Measurements from ENCODE around the gene LAYN. TPM values are rescaled to one million over a fixed set of nuclear protein-coding genes. Genes with fewer than 3 reads are reported as not detected.

The LAYN gene
- polyA plus RNA-seq, 3 donors from 2014 or later: 1.6 TPM; not detected in 2

- Mint-ChIP-seq H3K4me3 (no peak overlapping the region), H3K9me3 (no peaks in the 10 kb centered on the region), H3K36me3 (no peaks in the 10 kb centered on the region), H3K27me3 (ENCODE audit: low read depth in 3 of 3) (peaks cover 0 to 2% (median 1%) of the 10 kb centered on the region in 3 donors), H3K4me1 (no peaks in the 10 kb centered on the region), H3K27ac (no peak overlapping the region)
- DNase-seq: no peak
These were observed 19.4 kb upstream of the LAYN start for GRCh38 chr11:111521135-111521534.

GRCh38 chr11:111522426-111522825 is 18.1 kb upstream of the LAYN start:
- DNase-seq: no peak
- no peak overlapping the region for H3K27ac Mint-ChIP-seq
- peaks cover 0 to 2% (median 1%) of the 10 kb centered on the region in 3 donors for H3K27me3 Mint-ChIP-seq (ENCODE audit: low read depth in 3 of 3)
- no peak overlapping the region for H3K4me3 Mint-ChIP-seq
- H3K36me3 Mint-ChIP-seq: no peaks in the 10 kb centered on the region
- H3K4me1 Mint-ChIP-seq: no peaks in the 10 kb centered on the region
- no peaks in the 10 kb centered on the region for H3K9me3 Mint-ChIP-seq

GRCh38 chr11:111523343-111523742 is 17.2 kb upstream of the LAYN start:
- DNase-seq: no peak
- Mint-ChIP-seq H3K27ac (no peak overlapping the region), H3K27me3 (ENCODE audit: low read depth in 3 of 3) (peaks cover 0 to 2% (median 1%) of the 10 kb centered on the region in 3 donors), H3K4me1 (no peaks in the 10 kb centered on the region), H3K4me3 (no peak overlapping the region), H3K9me3 (no peaks in the 10 kb centered on the region), H3K36me3 (no peaks in the 10 kb centered on the region)

- Mint-ChIP-seq H3K4me3 (no peak overlapping the region), H3K36me3 (no peaks in the 10 kb centered on the region), H3K4me1 (no peaks in the 10 kb centered on the region), H3K27me3 (ENCODE audit: low read depth in 3 of 3) (peaks cover 1 to 4% (median 4%) of the 10 kb centered on the region in 3 donors), H3K27ac (no peak overlapping the region), H3K9me3 (no peaks in the 10 kb centered on the region)
- DNase-seq: no peak
These were observed 16.5 kb upstream of the LAYN start for GRCh38 chr11:111524056-111524455.

- Mint-ChIP-seq H3K27me3 (ENCODE audit: low read depth in 3 of 3) (peaks cover 1 to 9% (median 4%) of the 10 kb centered on the region in 3 donors), H3K36me3 (no peaks in the 10 kb centered on the region), H3K4me3 (no peak overlapping the region), H3K4me1 (no peaks in the 10 kb centered on the region), H3K27ac (no peak overlapping the region), H3K9me3 (no peaks in the 10 kb centered on the region)
- no peak for DNase-seq
These were observed 15.1 kb upstream of the LAYN start for GRCh38 chr11:111525456-111525855.

- Mint-ChIP-seq H3K4me3 (no peak overlapping the region), H3K9me3 (no peaks in the 10 kb centered on the region)
These were observed 14.0 kb upstream of the LAYN start for GRCh38 chr11:111526501-111526900.

GRCh38 chr11:111527279-111527678 is 13.2 kb upstream of the LAYN start:
- no peak overlapping the region for H3K4me3 Mint-ChIP-seq
- H3K9me3 Mint-ChIP-seq: no peaks in the 10 kb centered on the region
- H3K27ac Mint-ChIP-seq: no peak overlapping the region
- no peaks in the 10 kb centered on the region for H3K4me1 Mint-ChIP-seq
- H3K36me3 Mint-ChIP-seq: no peaks in the 10 kb centered on the region
- no peak for DNase-seq
- peaks cover 0 to 13% (median 3%) of the 10 kb centered on the region in 3 donors for H3K27me3 Mint-ChIP-seq (ENCODE audit: low read depth in 3 of 3)

More at GRCh38 chr11:111526501-111526900, 14.0 kb upstream of the LAYN start:
- DNase-seq: no peak
- peaks cover under 1 to 11% (median 3%) of the 10 kb centered on the region in 3 donors for H3K27me3 Mint-ChIP-seq (ENCODE audit: low read depth in 3 of 3)
- H3K27ac Mint-ChIP-seq: no peak overlapping the region
- H3K36me3 Mint-ChIP-seq: no peaks in the 10 kb centered on the region
- no peaks in the 10 kb centered on the region for H3K4me1 Mint-ChIP-seq

- no peak for DNase-seq
- Mint-ChIP-seq H3K27me3 (ENCODE audit: low read depth in 3 of 3) (peaks cover 0 to 17% (median 3%) of the 10 kb centered on the region in 3 donors), H3K9me3 (no peaks in the 10 kb centered on the region), H3K27ac (no peak overlapping the region), H3K36me3 (no peaks in the 10 kb centered on the region), H3K4me3 (no peak overlapping the region), H3K4me1 (no peaks in the 10 kb centered on the region)
These were observed 12.0 kb upstream of the LAYN start for GRCh38 chr11:111528557-111528956.

GRCh38 chr11:111530091-111530490 is 10.4 kb upstream of the LAYN start:
- no peaks in the 10 kb centered on the region for H3K9me3 Mint-ChIP-seq
- no peaks in the 10 kb centered on the region for H3K4me1 Mint-ChIP-seq
- DNase-seq: no peak
- H3K36me3 Mint-ChIP-seq: no peaks in the 10 kb centered on the region
- H3K4me3 Mint-ChIP-seq: no peak overlapping the region
- no peak overlapping the region for H3K27ac Mint-ChIP-seq
- peaks cover 5 to 17% (median 7%) of the 10 kb centered on the region in 3 donors for H3K27me3 Mint-ChIP-seq (ENCODE audit: low read depth in 3 of 3)

GRCh38 chr11:111531136-111531535 is 9.4 kb upstream of the LAYN start:
- Mint-ChIP-seq H3K27me3 (ENCODE audit: low read depth in 3 of 3) (peaks cover 5 to 17% (median 7%) of the 10 kb centered on the region in 3 donors), H3K9me3 (no peaks in the 10 kb centered on the region), H3K27ac (no peak overlapping the region), H3K36me3 (no peaks in the 10 kb centered on the region), H3K4me3 (no peak overlapping the region), H3K4me1 (no peaks in the 10 kb centered on the region)
- no peak for DNase-seq

GRCh38 chr11:111531687-111532364 is 8.7 kb upstream of the LAYN start:
- Mint-ChIP-seq H3K36me3 (no peaks in the 10 kb centered on the region), H3K27me3 (ENCODE audit: low read depth in 3 of 3) (peaks cover 5 to 17% (median 8%) of the 10 kb centered on the region in 3 donors), H3K4me1 (no peaks in the 10 kb centered on the region), H3K9me3 (no peaks in the 10 kb centered on the region), H3K27ac (no peak overlapping the region), H3K4me3 (no peak overlapping the region)
- DNase-seq: no peak

- DNase-seq: no peak
- Mint-ChIP-seq H3K9me3 (no peaks in the 10 kb centered on the region), H3K4me1 (no peaks in the 10 kb centered on the region), H3K27me3 (ENCODE audit: low read depth in 3 of 3) (peaks cover 8 to 21% (median 11%) of the 10 kb centered on the region in 3 donors), H3K4me3 (no peak overlapping the region), H3K27ac (no peak overlapping the region), H3K36me3 (no peaks in the 10 kb centered on the region)
These were observed 8.2 kb upstream of the LAYN start for GRCh38 chr11:111532365-111532709.

GRCh38 chr11:111535281-111535680 is 5.2 kb upstream of the LAYN start:
- DNase-seq: no peak
- H3K9me3 Mint-ChIP-seq: peaks cover 0 to 1% (median 0%) of the 10 kb centered on the region in 6 donors
- no peak overlapping the region for H3K27ac Mint-ChIP-seq
- H3K4me3 Mint-ChIP-seq: no peak overlapping the region
- peaks cover 16 to 23% (median 20%) of the 10 kb centered on the region in 3 donors for H3K27me3 Mint-ChIP-seq (ENCODE audit: low read depth in 3 of 3)
- peaks cover 8 to 15% of the 10 kb centered on the region in 2 donors for H3K4me1 Mint-ChIP-seq
- no peaks in the 10 kb centered on the region for H3K36me3 Mint-ChIP-seq

- H3K9me3 Mint-ChIP-seq: peaks cover 0 to 1% (median 0%) of the 10 kb centered on the region in 6 donors
- no peak for DNase-seq
- H3K27me3 Mint-ChIP-seq (ENCODE audit: low read depth in 3 of 3): peaks cover 22 to 28% (median 25%) of the 10 kb centered on the region in 3 donors
- H3K27ac Mint-ChIP-seq: no peak overlapping the region
- H3K4me1 Mint-ChIP-seq: peaks cover 21 to 29% of the 10 kb centered on the region in 2 donors
- no peak overlapping the region for H3K4me3 Mint-ChIP-seq
- H3K36me3 Mint-ChIP-seq: no peaks in the 10 kb centered on the region
These were observed 3.1 kb upstream of the LAYN start for GRCh38 chr11:111537336-111537860.
